Stimulated activated CD8-positive, alpha-beta memory T cell treated with anti-CD3 and anti-CD28 coated beads, Interleukin-12 subunit alpha, Interleukin-12 subunit beta, amount 100 ng/mL, for 4 hours (primary cell): Measurements from ENCODE around the gene CAMK2D.
"Not testable (repeated sequence)": the region's sequence is repeated elsewhere in the genome, so short reads cannot be mapped to it uniquely, and the experiment has no call there.

Experiments used
- DNase-seq: peaks from one replicate; pipeline ENCODE4 v3.0.0-alpha.2; 2020; ENCODE audit warnings: low read depth

CAMK2D gene

GRCh38 chr4:113730467-113731216, 30.9 kb downstream of the CAMK2D start:
- DNase-seq: no peak

DNA sequence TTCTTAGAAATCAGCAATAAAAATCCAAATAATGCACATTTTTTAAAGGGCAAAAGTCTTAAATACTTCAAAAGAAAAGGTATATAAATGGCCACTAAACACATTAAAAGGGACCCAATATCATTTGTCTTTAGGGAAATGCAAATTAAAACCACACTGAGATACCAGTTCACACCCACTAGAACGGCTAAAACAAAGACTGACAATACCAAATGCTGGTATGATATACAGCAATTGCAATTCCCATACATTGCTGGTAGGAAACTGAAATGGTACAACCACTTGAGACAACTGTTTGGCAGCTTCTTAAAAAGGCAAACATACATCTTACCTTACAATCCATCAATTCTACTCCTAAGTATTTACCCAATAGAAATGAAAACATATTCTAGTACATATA, 33.7 kb downstream of the CAMK2D start:
- no peak for DNase-seq

DNA sequence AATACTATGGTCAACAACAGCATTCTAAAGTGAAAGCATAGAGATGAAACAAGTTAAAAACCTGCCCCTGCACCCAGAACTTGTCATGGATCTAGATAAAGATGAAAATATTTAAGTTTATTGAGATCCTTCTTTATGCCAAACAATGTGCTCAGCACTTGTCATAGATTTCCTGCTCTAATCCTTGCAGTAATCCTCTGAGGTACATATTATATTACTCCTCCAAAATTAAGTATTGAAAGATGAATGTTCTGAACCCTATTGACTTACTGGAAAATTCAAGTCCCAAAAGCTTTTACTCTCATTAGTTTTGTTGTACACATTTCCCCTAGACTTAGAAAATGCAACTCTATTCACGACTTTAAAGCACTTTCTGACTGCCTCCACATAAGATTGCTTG, 35.6 kb downstream of the CAMK2D start:
- DNase-seq: no peak

DNA sequence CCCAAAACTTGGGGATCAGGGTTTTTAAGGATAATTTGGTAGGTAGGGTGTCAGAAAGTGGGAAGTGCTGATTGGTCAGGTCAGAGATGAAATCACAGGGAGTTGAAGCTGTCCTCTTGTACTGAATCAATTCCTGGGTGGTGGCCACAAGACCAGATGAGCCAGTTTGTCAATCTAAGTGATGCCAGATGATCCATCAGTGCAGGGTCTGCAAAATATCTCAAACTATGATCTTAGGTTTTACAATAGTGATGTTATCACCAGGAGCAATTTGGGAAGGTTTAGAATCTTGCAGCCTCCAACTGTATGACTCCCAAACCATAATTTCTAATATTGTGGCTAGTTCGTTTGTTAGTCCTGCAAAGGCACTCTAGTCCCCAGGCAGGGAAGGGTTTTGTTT, 43.3 kb downstream of the CAMK2D start:
- no peak for DNase-seq

DNA sequence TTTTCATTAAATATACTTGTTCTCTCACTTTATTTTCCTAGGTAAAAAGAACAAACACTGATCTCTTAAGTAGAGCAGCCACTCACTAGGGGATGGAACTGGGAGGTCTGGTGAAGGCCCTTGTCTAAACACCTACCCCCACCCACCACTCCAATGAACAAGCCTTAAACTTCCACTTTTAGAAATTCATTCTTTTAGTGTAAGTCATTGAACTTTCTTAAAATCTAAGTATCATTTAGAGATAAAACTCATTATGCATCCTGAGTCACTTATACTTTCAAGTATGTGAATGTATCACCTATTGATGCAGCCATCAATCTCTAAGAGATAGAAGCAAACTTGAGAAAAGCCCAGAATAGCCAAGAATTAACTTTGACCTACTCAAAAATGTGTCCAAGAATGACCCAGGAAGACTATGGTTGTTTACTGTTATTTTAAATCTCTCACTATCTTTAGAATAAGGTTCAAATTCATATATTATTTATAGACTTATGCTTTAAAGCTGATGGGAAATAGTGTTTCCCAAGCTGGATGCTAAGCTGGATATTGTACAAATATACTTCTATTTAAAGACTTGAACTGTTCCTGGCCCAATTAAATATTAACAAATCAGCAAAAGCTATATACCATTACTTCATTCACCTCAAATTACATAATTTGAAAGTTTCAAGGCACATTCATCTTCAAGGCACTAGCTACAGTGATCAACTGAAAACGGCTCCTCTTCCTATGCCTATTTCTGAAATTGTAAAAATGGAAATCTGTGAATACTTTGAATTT, 49.5 kb downstream of the CAMK2D start:
- DNase-seq: no peak

GRCh38 chr4:113708250-113708649, 53.3 kb downstream of the CAMK2D start:
- no peak for DNase-seq

DNA sequence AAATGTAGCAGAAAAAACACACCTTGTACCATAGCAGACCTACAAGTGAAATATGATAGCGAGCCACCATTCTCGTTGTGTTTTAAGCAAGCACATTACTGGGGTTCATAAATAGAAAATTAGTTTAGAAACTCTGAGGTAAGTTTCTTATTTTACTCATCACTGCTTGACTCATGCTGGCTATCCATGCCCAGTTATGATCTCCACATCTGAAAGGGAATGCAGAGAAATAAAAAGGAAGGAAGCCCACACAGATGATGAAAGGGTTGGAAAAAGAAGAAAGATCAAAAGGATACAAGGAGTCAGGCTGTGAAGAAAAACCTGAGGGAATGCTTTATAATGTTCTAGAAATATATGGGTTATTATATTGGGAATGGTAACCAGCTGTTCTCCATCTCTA, 54.5 kb downstream of the CAMK2D start:
- DNase-seq: no peak

GRCh38 chr4:113705097-113705496, 56.4 kb downstream of the CAMK2D start:
- not testable (repeated sequence) for DNase-seq

DNA sequence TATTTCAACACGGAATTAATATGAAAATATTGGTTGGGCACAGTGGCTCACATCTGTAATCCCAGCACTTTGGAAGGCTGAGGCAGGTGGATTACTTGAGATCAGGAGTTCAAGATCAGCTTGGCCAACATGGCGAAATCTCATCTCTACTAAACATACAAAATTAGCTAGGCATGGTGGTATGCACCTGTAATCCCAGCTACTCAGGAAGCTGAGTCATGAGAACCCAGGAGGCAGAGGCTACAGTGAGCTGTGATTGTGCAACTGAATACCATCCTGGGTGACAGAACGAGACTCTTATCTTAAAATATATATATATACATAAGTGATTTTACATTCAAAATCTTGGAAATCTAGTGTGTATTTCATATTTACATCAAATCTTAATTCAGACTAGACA, 58.9 kb downstream of the CAMK2D start:
- not testable (repeated sequence) for DNase-seq

- no peak for DNase-seq
Observed at GRCh38 chr4:113701169-113701568, 60.4 kb downstream of the CAMK2D start.

GRCh38 chr4:113700602-113701150, 60.9 kb downstream of the CAMK2D start:
- DNase-seq: no peak

DNA sequence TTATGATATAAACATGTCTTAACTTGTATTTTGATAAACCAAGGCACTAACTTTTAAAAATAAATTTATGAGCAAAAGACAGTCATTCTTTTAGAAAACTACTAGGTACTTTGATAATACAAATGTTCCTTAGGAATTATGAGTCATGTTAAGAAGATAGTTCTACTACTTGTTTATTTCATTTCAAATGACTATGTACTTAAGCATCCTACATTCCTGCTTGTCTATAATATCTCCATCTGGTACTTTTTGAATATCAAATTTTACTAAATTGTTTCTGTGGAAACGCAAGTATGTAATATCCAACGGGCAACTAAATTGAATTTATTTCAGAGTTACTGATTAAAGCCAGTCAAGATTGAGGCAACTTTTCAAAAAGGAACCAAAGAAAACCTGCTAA, 61.8 kb downstream of the CAMK2D start:
- no peak for DNase-seq

GRCh38 chr4:113697429-113697828, 64.1 kb downstream of the CAMK2D start:
- no peak for DNase-seq

GRCh38 chr4:113695328-113696169, 66.0 kb downstream of the CAMK2D start:
- no peak for DNase-seq

DNA sequence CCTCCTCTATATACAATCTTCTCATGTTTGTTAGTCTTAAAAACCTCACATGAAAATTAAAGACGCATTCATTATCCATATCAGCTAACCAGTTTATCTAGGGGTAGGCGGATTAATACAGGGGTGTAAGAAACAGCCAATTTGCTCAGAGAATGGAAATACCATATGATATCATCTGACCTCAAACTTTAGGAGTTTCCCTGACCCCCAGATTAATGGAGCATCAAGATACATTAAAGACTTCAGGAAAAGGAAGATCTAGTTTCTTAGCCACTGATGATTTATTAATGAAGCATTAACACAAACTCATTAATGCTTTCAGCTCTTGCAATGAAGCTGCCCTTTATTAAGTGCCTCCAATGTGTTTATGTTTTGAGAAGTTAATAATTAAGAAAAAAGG, 67.5 kb downstream of the CAMK2D start:
- no peak for DNase-seq

DNA sequence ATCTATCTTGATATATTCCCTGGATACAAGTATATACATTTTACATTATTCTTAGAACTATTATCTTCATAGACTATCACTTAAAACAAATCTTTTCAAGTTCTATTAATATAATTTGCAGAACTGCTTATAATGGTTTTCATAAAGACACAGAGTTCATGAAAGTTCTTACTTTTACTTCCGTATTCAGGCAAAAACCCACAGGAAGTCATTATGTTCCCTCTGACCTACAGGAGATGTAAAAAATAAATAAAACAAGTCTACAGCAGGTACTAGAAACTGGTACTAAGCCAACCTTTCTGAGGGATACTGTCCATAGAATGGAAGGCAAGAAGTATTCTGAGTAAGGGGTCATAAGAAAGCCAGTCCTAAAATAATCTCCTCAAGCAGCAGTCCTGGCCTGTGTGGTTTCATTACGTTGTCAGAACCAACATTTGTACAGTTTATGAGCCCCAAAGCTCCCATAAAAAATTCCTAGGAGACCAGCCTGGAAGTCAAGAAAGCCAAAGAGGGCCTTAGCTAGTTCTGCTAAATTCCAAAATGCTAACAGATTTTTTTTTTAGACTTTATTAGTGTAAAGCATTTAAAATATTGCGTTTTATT, 68.6 kb downstream of the CAMK2D start:
- no peak for DNase-seq

DNA sequence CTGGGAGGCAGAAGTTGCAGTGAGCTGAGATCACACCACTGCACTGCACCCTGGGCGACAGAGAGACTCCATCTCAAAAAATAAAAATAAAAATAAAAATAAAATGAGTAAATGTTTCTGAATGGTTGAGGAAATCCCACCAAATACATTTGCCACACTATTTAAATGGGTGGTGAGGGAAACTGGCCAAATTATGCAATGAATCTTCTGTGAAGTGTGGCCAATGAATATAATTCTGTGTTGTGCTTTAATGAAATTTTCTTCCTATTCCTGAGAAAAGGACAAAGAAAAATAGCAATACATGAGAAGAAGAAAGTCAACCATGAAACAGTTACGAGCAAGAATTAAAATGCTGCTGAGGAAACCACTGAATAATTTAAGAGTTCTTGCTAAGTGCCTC, 69.9 kb downstream of the CAMK2D start:
- no peak for DNase-seq

DNA sequence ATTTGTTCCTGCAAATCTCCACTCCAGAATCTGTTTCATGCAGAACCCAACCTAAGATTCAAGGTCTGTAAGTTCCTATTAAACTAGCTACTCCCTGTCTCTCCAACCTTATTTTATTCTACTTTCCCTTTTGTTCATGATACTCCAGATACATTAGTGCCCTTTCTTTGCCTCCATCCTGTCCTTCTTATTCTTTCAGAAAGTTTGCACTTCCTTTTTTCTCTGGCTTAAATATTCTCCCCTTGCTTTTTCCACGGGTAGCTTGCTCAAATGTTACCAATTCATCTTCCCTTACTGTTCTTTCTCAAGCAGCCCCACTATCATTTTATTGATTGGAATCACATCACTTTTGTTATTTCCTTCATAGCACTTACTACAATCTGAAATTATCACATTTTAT, 72.1 kb downstream of the CAMK2D start:
- DNase-seq: no peak

- DNase-seq: no peak
Observed at GRCh38 chr4:113687067-113687718, 74.3 kb downstream of the CAMK2D start.

GRCh38 chr4:113685157-113685556, 76.4 kb downstream of the CAMK2D start:
- not testable (repeated sequence) for DNase-seq

GRCh38 chr4:113684534-113685091, 76.9 kb downstream of the CAMK2D start:
- DNase-seq: no peak
